NB4 (cell line): ENCODE results near the gene NAGS.

Experiments
- CTCF ChIP-seq: IDR thresholded peaks from one replicate; pipeline ENCODE4 v1.5.1; 2012; ENCODE audit warnings: low read depth, low read length
- POLR2A ChIP-seq: IDR thresholded peaks from 2 replicates; pipeline ENCODE4 v1.6.1; 2011; ENCODE audit warnings: mild to moderate bottlenecking; ENCODE audit not compliant: insufficient read length; ENCODE audit errors: extremely low read depth

- TF ChIP-seq CTCF: no peak
- TF ChIP-seq POLR2A: no peak
Observed at GRCh38 chr17:44030482-44030881, 26.1 kb downstream of the NAGS start.
